Measurements from ENCODE around the gene RPN2. TPM values are rescaled to one million over a fixed set of nuclear protein-coding genes. Genes with fewer than 3 reads are reported as not detected.

RPN2 gene
- total and polyA plus RNA-seq, 9 of the 15 experiments (the other 6 are each of a cell fraction or from before 2014, with no cell fraction given), result 168 to 548 (median 325) TPM

DNA sequence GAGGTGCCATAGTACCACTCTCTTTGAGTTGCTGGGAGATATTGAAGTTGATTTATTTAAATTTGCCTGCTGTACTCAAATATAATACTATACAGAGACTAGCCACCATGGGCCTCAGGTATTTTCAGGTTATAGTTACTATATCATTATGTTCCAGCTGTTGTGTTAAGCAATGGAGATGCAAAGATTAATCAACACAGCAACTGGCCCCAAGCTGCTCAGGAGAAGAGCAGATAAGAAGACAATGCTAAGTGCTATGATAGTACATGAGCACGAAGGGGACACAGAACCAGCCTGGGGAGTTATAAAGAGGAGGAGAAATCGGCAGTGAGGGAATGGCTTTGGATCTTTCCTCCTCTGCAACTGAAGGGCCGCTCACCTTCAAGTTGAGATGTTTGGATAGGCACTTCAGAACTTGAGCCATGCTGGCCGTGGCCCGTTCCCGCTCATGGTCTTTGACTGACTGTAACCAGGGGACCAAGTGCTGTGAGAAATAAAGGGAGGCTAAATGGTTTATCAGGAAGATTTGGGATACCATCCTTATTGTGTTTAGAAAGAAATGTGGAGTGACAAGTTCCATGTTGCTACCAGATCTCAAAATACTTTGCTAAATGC lies 24.3 kb upstream of the RPN2 start (continued):
- no peak for TF ChIP-seq PHF8 (IDR thresholded peaks at IDR 0.05; ENCODE audit: borderline replicate concordance, low read length)
- TF ChIP-seq, protein P1, sequence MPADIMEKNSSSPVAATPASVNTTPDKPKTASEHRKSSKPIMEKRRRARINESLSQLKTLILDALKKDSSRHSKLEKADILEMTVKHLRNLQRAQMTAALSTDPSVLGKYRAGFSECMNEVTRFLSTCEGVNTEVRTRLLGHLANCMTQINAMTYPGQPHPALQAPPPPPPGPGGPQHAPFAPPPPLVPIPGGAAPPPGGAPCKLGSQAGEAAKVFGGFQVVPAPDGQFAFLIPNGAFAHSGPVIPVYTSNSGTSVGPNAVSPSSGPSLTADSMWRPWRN (IDR thresholded peaks at IDR 0.05; ENCODE audit: low read depth), result peak; percentile 50
- peak; percentile 67; the same call in 1 of the 2 replicates for TF ChIP-seq ZBED1 (IDR thresholded peaks at IDR 0.05)
- no peak for TF ChIP-seq KDM4B (IDR thresholded peaks at IDR 0.05; ENCODE audit: borderline replicate concordance in 2 of 2, low read depth in 1 of 2)
- TF ChIP-seq CC2D1A (IDR thresholded peaks at IDR 0.05), result peak; percentile 82; the same call in 1 of the 2 replicates
- TF ChIP-seq MIER1 (IDR thresholded peaks at IDR 0.05; ENCODE audit: low read depth), result no peak; the same call in 1 of the 2 replicates
- TF ChIP-seq ZNF324 (CRISPR knock-in tag; IDR thresholded peaks at IDR 0.05), result no peak
- TF ChIP-seq FOXK2 (conservative IDR thresholded peaks at IDR 0.05 in 1 of 2, IDR thresholded peaks at IDR 0.05 in 1 of 2; ENCODE audit: low read depth in 2 of 2), result 0 out of 4 replicates have a peak, but pooled peaks of 1 of the 2 experiments have one; percentile 25
- TF ChIP-seq, protein P2, sequence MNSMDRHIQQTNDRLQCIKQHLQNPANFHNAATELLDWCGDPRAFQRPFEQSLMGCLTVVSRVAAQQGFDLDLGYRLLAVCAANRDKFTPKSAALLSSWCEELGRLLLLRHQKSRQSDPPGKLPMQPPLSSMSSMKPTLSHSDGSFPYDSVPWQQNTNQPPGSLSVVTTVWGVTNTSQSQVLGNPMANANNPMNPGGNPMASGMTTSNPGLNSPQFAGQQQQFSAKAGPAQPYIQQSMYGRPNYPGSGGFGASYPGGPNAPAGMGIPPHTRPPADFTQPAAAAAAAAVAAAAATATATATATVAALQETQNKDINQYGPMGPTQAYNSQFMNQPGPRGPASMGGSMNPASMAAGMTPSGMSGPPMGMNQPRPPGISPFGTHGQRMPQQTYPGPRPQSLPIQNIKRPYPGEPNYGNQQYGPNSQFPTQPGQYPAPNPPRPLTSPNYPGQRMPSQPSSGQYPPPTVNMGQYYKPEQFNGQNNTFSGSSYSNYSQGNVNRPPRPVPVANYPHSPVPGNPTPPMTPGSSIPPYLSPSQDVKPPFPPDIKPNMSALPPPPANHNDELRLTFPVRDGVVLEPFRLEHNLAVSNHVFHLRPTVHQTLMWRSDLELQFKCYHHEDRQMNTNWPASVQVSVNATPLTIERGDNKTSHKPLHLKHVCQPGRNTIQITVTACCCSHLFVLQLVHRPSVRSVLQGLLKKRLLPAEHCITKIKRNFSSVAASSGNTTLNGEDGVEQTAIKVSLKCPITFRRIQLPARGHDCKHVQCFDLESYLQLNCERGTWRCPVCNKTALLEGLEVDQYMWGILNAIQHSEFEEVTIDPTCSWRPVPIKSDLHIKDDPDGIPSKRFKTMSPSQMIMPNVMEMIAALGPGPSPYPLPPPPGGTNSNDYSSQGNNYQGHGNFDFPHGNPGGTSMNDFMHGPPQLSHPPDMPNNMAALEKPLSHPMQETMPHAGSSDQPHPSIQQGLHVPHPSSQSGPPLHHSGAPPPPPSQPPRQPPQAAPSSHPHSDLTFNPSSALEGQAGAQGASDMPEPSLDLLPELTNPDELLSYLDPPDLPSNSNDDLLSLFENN (IDR thresholded peaks at IDR 0.05; ENCODE audit: low read depth in 2 of 2, low read length in 2 of 2), result peak in 1 of 2 experiments; percentile 94; a peak in 2 of 4 replicates
- peak; percentile 58 for TF ChIP-seq DACH1 (IDR thresholded peaks at IDR 0.05; ENCODE audit: partially characterized antibody)
- TF ChIP-seq CEBPZ (IDR thresholded peaks at IDR 0.05; ENCODE audit: borderline replicate concordance, low read depth, low read length), result no peak
- peak; percentile 76; the same call in 1 of the 2 replicates for TF ChIP-seq SMARCC2 (IDR thresholded peaks at IDR 0.05; ENCODE audit: low read depth)
- no peak for TF ChIP-seq PBX2 (CRISPR knock-in tag; IDR thresholded peaks at IDR 0.05; ENCODE audit: low read depth)
- peak; percentile 49 for TF ChIP-seq PBX2 (tag; conservative IDR thresholded peaks at IDR 0.05; ENCODE audit: low read depth)
- TF ChIP-seq ZNF780A (CRISPR knock-in tag; IDR thresholded peaks at IDR 0.05), result no peak
- TF ChIP-seq ZNF584 (CRISPR knock-in tag; IDR thresholded peaks at IDR 0.05; ENCODE audit: low read depth), result 0 out of 2 replicates have a peak, but pooled peaks have one; percentile 68
- TF ChIP-seq ZKSCAN3 (CRISPR knock-in tag; IDR thresholded peaks at IDR 0.05), result no peak
- peak; percentile 96 for TF ChIP-seq NCOR1 (IDR thresholded peaks at IDR 0.05)
